Sigmoid colon (tissue), 4 donors: Measurements from ENCODE around the gene ANKRD13C.

Experiments used
- CTCF ChIP-seq, 4 experiments: fragments of 450-650 bp in 3 of 4; fragments of 200-600 bp in 1 of 4; IDR thresholded peaks; one replicate each; pipeline ENCODE4 v1.5.1; 2016 to 2019; ENCODE audit warnings: antibody characterized with exemption in 4 of 4, mild to moderate bottlenecking in 3 of 4, moderate library complexity in 2 of 4
- EP300 ChIP-seq, 4 donors: sonication (generic); formaldehyde crosslinking; IDR thresholded peaks; one replicate each; pipeline ENCODE4 v1.6.1; 2017; ENCODE audit warnings: antibody characterized with exemption in 4 of 4
- POLR2A ChIP-seq, 2 donors: fragments of 450-650 bp; IDR thresholded peaks; one replicate each; pipeline ENCODE4 v1.6.1; 2016; ENCODE audit warnings: antibody characterized with exemption in 2 of 2, mild to moderate bottlenecking in 2 of 2, moderate library complexity in 2 of 2
- POLR2AphosphoS5 ChIP-seq, 4 donors: sonication (generic); formaldehyde crosslinking; IDR thresholded peaks; one replicate each; pipeline ENCODE4 v1.6.1; 2017; ENCODE audit warnings: antibody characterized with exemption in 4 of 4

- TF ChIP-seq POLR2AphosphoS5 (IDR thresholded peaks at IDR 0.05) (no peak), CTCF (IDR thresholded peaks at IDR 0.05) (no peak), POLR2A (IDR thresholded peaks at IDR 0.05) (no peak), EP300 (IDR thresholded peaks at IDR 0.05) (no peak)
Observed at GRCh38 chr1:70396607-70397006, 42.1 kb upstream of the ANKRD13C start.
